ENCODE results near the gene PHACTR1.

- TF ChIP-seq CTCF (IDR thresholded peaks at IDR 0.05; ENCODE audit: low read depth, low read length) (no peak), EZH2phosphoT487 (IDR thresholded peaks at IDR 0.05; ENCODE audit: low read depth) (no peak)
Observed at GRCh38 chr6:13117570-13117969, 401.0 kb downstream of the PHACTR1 start.

Measured in OCI-LY3 (cell line).